Testis (tissue), 3 donors: Measurements from ENCODE around the gene MAP3K3. TPM values are rescaled to one million over a fixed set of nuclear protein-coding genes. Genes with fewer than 3 reads are reported as not detected.

Experiments used
- DNase-seq: peaks from one replicate; pipeline ENCODE4 v3.0.0-alpha.2; 2019
- H3K27ac ChIP-seq, 2 donors: fragments of 200-600 bp; sonication (generic); one replicate each; pipeline ENCODE4 v1.5.1; 2019
- H3K27me3 ChIP-seq: fragments of 200-600 bp; sonication (generic); one replicate; pipeline ENCODE4 v1.5.1; 2019
- H3K36me3 ChIP-seq: fragments of 200-600 bp; sonication (generic); one replicate; pipeline ENCODE4 v1.5.1; 2017; ENCODE audit warnings: low read depth; ENCODE audit errors: missing control alignments
- H3K4me1 ChIP-seq: fragments of 200-600 bp; sonication (generic); one replicate; pipeline ENCODE4 v1.5.1; 2019
- H3K4me3 ChIP-seq, 2 donors: fragments of 200-600 bp; sonication (generic); one replicate each; pipeline ENCODE4 v1.5.1; 2017 to 2019
- H3K9me3 ChIP-seq: fragments of 200-600 bp; sonication (generic); one replicate; pipeline ENCODE4 v1.5.1; 2017
- CTCF ChIP-seq, 3 experiments: fragments of 450-650 bp in 2 of 3; fragments of 200-600 bp in 1 of 3; sonication (generic) in 1 of 3; IDR thresholded peaks; one replicate each; pipeline ENCODE4 v1.5.1; 2016 to 2019; ENCODE audit warnings: antibody characterized with exemption in 3 of 3, mild to moderate bottlenecking in 2 of 3, moderate library complexity in 1 of 3
- POLR2A ChIP-seq: fragments of 450-650 bp; IDR thresholded peaks from one replicate; pipeline ENCODE4 v1.6.1; 2017; ENCODE audit warnings: antibody characterized with exemption, mild to moderate bottlenecking, moderate library complexity
- WGBS, 2 donors: methylation state at CpG; one replicate each; pipeline ENCODE4 v1.1.5; 2018; 5-methylcytosine and 5-hydroxymethylcytosine counted together
- intact Hi-C: fragments of 100-400 bp; cut with DNase I; formaldehyde crosslinking; loops from one replicate; pipeline ENCODE4 v1.15.1; 2023; ENCODE audit warnings: low total_unique reads
- polyA plus RNA-seq: library from polyadenylated mRNA; stranded (reverse); fragments of 350-450 nt; fragmentation: Illumina TruSeq; extraction: RNeasy Lipid Tissue Mini Kit (QIAGEN cat#74804); gene quantifications from one replicate; pipeline ENCODE4 v1.2.3, GENCODE V29; 2014; ENCODE audit warnings: low read depth, low replicate concordance; ENCODE audit not compliant: insufficient read depth
- total RNA-seq, 2 donors: library from RNA; depleted of rRNA; stranded (reverse); fragments of >200 nt; gene quantifications; one replicate each; pipeline ENCODE4 v1.2.3, GENCODE V29; 2016

The MAP3K3 gene
- total and polyA plus RNA-seq, 3 donors from 2014 or later = 46.0 to 57.7 (median 57.5) TPM

- TF ChIP-seq POLR2A = no peak
- no peak for TF ChIP-seq CTCF (IDR thresholded peaks at IDR 0.05)
- H3K27me3 ChIP-seq = no peaks in the 10 kb centered on the region
- no peak overlapping the region for H3K4me3 ChIP-seq
- 66 to 72% methylated on average over 11 of the region's 11 CpGs for WGBS, 2 donors
- no peaks in the 10 kb centered on the region for H3K36me3 ChIP-seq
- H3K27ac ChIP-seq = no peak overlapping the region
- peaks cover 14% of the 10 kb centered on the region for H3K4me1 ChIP-seq
- intact Hi-C loops = no loop called here
- H3K9me3 ChIP-seq = no peaks in the 10 kb centered on the region
- DNase-seq = no peak
Observed at GRCh38 chr17:63579633-63580032, 42.6 kb upstream of the MAP3K3 start.

GRCh38 chr17:63587770-63588169 lies 34.4 kb upstream of the MAP3K3 start:
- Histone ChIP-seq H3K27me3 (no peaks in the 10 kb centered on the region), H3K4me1 (no peaks in the 10 kb centered on the region), H3K4me3 (no peak overlapping the region), H3K9me3 (no peaks in the 10 kb centered on the region), H3K27ac (no peak overlapping the region), H3K36me3 (no peaks in the 10 kb centered on the region)
- TF ChIP-seq CTCF (IDR thresholded peaks at IDR 0.05) (no peak), POLR2A (no peak)
- DNase-seq = no peak
- 96% methylated on average over 5 of the region's 5 CpGs for WGBS, 2 donors
- intact Hi-C loops = no loop called here

GRCh38 chr17:63588797-63589196 lies 33.4 kb upstream of the MAP3K3 start:
- DNase-seq = no peak
- Histone ChIP-seq H3K27me3 (no peaks in the 10 kb centered on the region), H3K27ac (no peak overlapping the region), H3K9me3 (no peaks in the 10 kb centered on the region), H3K4me3 (no peak overlapping the region), H3K36me3 (no peaks in the 10 kb centered on the region), H3K4me1 (no peaks in the 10 kb centered on the region)
- intact Hi-C loops = no loop called here
- WGBS, 2 donors = 88 to 89% methylated on average over 9 to 11 of the region's 11 CpGs
- TF ChIP-seq CTCF (IDR thresholded peaks at IDR 0.05) (no peak), POLR2A (no peak)

- Histone ChIP-seq H3K4me1 (no peaks in the 10 kb centered on the region), H3K27ac (no peak overlapping the region), H3K27me3 (no peaks in the 10 kb centered on the region), H3K4me3 (no peak overlapping the region), H3K36me3 (no peaks in the 10 kb centered on the region), H3K9me3 (no peaks in the 10 kb centered on the region)
- DNase-seq = no peak
- 90 to 100% methylated on average over 1 of the region's 1 CpG for WGBS, 2 donors
- TF ChIP-seq CTCF (IDR thresholded peaks at IDR 0.05) (no peak), POLR2A (no peak)
- intact Hi-C loops = no loop called here
Observed at GRCh38 chr17:63589646-63590045, 32.6 kb upstream of the MAP3K3 start.

GRCh38 chr17:63592797-63593196 lies 29.4 kb upstream of the MAP3K3 start:
- H3K4me1 ChIP-seq = no peaks in the 10 kb centered on the region
- 83 to 86% methylated on average over 3 of the region's 3 CpGs for WGBS, 2 donors
- no peak overlapping the region for H3K4me3 ChIP-seq
- TF ChIP-seq POLR2A (no peak), CTCF (IDR thresholded peaks at IDR 0.05) (no peak)
- H3K36me3 ChIP-seq = no peaks in the 10 kb centered on the region
- no peak for DNase-seq
- intact Hi-C loops = no loop called here
- H3K27ac ChIP-seq = no peak overlapping the region
- H3K9me3 ChIP-seq = no peaks in the 10 kb centered on the region
- no peaks in the 10 kb centered on the region for H3K27me3 ChIP-seq
